ENCODE measurements around the gene KLHL3. TPM values are rescaled to one million over a fixed set of nuclear protein-coding genes. Genes with fewer than 3 reads are reported as not detected.

The KLHL3 gene
- total RNA-seq, 4 donors from 2014 or later: 22.5 to 35.7 (median 27.5) TPM

- WGBS, 2 donors: 79 to 81% methylated on average over 7 of the region's 7 CpGs
Observed at GRCh38 chr5:137693951-137694721, 41.8 kb downstream of the KLHL3 start.

GRCh38 chr5:137693307-137693950 lies 42.5 kb downstream of the KLHL3 start:
- WGBS, 2 donors: 88 to 100% methylated on average over 1 of the region's 1 CpG
- no peaks in the 10 kb centered on the region for H3K27me3 ChIP-seq
- TF ChIP-seq POLR2A (IDR thresholded peaks at IDR 0.05) (no peak), EP300 (IDR thresholded peaks at IDR 0.05) (no peak)
- H3K4me1 ChIP-seq: peaks cover 0 to 14% (median 4%) of the 10 kb centered on the region in 4 donors
- H3K4me3 ChIP-seq: no peak overlapping the region
- H3K27ac ChIP-seq: peak overlapping the region in 2 of 4 donors; percentile 6 to 82
- no peak for DNase-seq (ENCODE audit: low spot score in 2 of 2)
- H3K36me3 ChIP-seq: peaks cover 0 to 53% (median 0%) of the 10 kb centered on the region in 3 donors
- H3K9me3 ChIP-seq: no peaks in the 10 kb centered on the region

More at GRCh38 chr5:137693951-137694721, 41.8 kb downstream of the KLHL3 start:
- DNase-seq (ENCODE audit: low spot score in 2 of 2): no peak
- Histone ChIP-seq H3K36me3 (peaks cover 0 to 48% (median 0%) of the 10 kb centered on the region in 3 donors), H3K9me3 (no peaks in the 10 kb centered on the region), H3K4me1 (peaks cover 0 to 17% (median 6%) of the 10 kb centered on the region in 4 donors), H3K4me3 (no peak overlapping the region), H3K27ac (peak overlapping the region in 2 of 4 donors; percentile 49 to 82), H3K27me3 (no peaks in the 10 kb centered on the region)
- no peak for TF ChIP-seq POLR2A (IDR thresholded peaks at IDR 0.05)
- TF ChIP-seq CTCF (IDR thresholded peaks at IDR 0.05): no peak
- TF ChIP-seq EP300 (IDR thresholded peaks at IDR 0.05): no peak

DNA sequence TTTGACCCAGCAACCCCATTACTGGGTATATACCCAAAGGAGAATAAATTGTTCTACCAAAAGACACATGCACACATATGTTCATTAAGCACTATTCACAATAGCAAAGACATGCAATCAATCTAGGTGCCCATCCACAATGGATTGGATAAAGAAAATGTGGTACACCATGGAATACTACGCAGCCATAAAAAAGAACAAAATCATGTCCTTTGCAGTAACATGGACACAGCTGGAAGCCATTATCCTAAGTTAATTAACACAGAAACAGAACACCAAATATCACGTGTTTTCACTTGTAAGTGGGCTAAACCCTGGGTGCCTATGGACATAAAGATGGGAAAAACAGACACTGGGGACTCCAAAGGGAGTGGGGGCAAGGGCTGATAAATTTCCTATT lies 46.6 kb downstream of the KLHL3 start:
- no peak for TF ChIP-seq EP300 (IDR thresholded peaks at IDR 0.05)
- no peak for TF ChIP-seq POLR2A (IDR thresholded peaks at IDR 0.05)
- no peak for TF ChIP-seq CTCF (IDR thresholded peaks at IDR 0.05)
- DNase-seq (ENCODE audit: low spot score in 2 of 2): no peak
- Histone ChIP-seq H3K9me3 (no peaks in the 10 kb centered on the region), H3K27ac (no peak overlapping the region), H3K4me3 (no peak overlapping the region), H3K27me3 (no peaks in the 10 kb centered on the region), H3K4me1 (peaks cover 0 to under 1% (median 0%) of the 10 kb centered on the region in 4 donors), H3K36me3 (peaks cover 0 to 50% (median 0%) of the 10 kb centered on the region in 3 donors)
- WGBS, 2 donors: 87 to 94% methylated on average over 2 of the region's 2 CpGs

GRCh38 chr5:137688210-137688840 lies 47.6 kb downstream of the KLHL3 start:
- Histone ChIP-seq H3K9me3 (no peaks in the 10 kb centered on the region), H3K4me1 (no peaks in the 10 kb centered on the region), H3K27ac (no peak overlapping the region), H3K27me3 (no peaks in the 10 kb centered on the region), H3K4me3 (no peak overlapping the region), H3K36me3 (peaks cover 0 to 50% (median 0%) of the 10 kb centered on the region in 3 donors)
- 44 to 63% methylated on average over 5 of the region's 5 CpGs for WGBS, 2 donors
- TF ChIP-seq POLR2A (IDR thresholded peaks at IDR 0.05) (no peak), EP300 (IDR thresholded peaks at IDR 0.05) (no peak), CTCF (IDR thresholded peaks at IDR 0.05) (no peak)
- no peak for DNase-seq (ENCODE audit: low spot score in 2 of 2)

DNA sequence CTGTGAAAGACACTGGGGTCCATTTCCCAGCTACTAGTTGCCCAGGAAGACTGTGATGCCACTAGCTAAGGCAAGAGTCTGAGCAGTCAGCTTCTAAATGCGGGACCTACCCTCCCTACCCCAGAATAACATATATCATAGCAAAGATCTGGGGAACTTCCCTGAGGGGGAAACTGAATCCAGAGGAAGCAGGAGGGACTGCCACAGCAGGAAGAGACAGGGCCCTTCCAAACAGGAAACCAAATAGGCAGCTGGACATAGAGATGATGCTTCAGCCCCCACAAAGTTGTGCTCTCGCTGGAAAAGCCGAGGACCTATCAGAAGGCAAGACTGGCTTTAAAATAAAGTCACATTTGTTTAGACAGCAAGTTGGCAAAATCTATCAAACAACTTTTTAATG lies 51.1 kb downstream of the KLHL3 start:
- no peak for DNase-seq (ENCODE audit: low spot score in 2 of 2)
- 65 to 84% methylated on average over 3 of the region's 3 CpGs for WGBS, 2 donors
- Histone ChIP-seq H3K4me3 (no peak overlapping the region), H3K36me3 (peaks cover 0 to 27% (median 0%) of the 10 kb centered on the region in 3 donors), H3K27ac (no peak overlapping the region), H3K4me1 (no peaks in the 10 kb centered on the region), H3K9me3 (no peaks in the 10 kb centered on the region), H3K27me3 (no peaks in the 10 kb centered on the region)
- no peak for TF ChIP-seq CTCF (IDR thresholded peaks at IDR 0.05)
- no peak for TF ChIP-seq POLR2A (IDR thresholded peaks at IDR 0.05)
- TF ChIP-seq EP300 (IDR thresholded peaks at IDR 0.05): no peak
